Effector CD4-positive, alpha-beta T cell (primary cell): ENCODE measurements around the gene LRP1B.

Source experiments
- DNase-seq: peaks from one replicate; pipeline ENCODE4 v3.0.0-alpha.2; 2020

The LRP1B gene

DNA sequence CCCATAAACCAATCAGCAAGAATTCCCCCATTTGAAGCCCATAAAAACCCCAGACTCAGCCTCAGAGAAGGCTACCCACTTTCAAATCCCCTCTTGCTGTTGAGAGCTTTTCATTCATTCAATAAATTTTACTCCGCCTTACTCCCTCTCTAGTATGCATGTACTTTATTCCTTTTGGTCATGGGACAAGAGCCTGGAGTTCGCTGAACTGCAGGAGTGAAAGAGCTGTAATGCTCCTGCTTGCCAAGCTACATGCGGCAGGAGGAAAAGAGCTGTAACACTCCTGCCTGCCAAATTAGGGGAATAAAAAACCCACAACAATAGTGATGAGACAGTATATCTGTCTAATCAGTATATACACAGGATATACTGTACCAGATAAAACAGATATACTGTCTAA is 1261.7 kb downstream of the LRP1B start:
- no peak for DNase-seq

- DNase-seq, result no peak
Measured at GRCh38 chr2:140865837-140866236, 1265.0 kb downstream of the LRP1B start.

DNA sequence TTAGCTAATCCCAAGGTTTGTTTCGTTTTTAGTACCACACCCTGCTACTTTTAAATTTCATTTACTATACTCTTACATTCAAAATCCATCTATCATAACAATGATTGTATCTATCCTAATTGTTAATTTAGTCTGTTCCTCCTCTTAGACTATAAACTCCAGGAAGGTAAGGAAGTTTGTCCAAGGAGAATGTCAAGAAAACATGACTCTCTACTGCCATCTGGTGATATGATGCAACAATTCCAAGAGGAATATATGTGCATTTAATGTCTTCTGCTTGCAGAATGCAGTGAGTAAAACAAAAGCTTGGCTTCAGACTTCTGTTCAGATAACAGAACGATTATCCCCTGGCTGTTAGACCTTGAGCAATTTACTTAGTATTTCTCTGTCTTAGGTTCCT is 1267.1 kb downstream of the LRP1B start:
- no peak for DNase-seq

DNA sequence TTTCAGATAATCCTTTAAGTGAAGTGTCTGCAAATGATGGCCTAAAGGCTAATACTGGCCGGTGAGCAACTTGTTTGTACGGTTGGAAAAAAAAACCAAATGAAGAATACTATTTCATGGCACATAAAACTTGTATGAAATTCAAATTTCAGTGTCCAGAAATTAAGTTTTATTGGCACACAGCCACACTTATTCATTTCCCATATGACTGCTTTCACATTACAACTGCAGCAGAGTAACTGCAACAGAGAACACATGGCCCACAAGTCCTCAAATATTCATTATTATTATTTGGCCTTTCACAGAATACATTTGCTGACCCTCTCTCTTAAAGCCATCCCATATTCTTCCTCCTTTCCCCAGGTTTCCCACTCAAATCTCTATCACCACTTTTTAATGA is 1268.6 kb downstream of the LRP1B start:
- no peak for DNase-seq

- DNase-seq, result no peak
Measured at GRCh38 chr2:140861666-140862065, 1269.2 kb downstream of the LRP1B start.

- DNase-seq, result no peak
Measured at GRCh38 chr2:140855471-140855870, 1275.3 kb downstream of the LRP1B start.

GRCh38 chr2:140851258-140851981 is 1279.4 kb downstream of the LRP1B start:
- no peak for DNase-seq

- DNase-seq, result no peak
Measured at GRCh38 chr2:140843186-140843585, 1287.6 kb downstream of the LRP1B start.

- no peak for DNase-seq
Measured at GRCh38 chr2:140842110-140842509, 1288.7 kb downstream of the LRP1B start.

GRCh38 chr2:140841141-140841540 is 1289.7 kb downstream of the LRP1B start:
- no peak for DNase-seq

- DNase-seq, result no peak
Measured at GRCh38 chr2:140836826-140837225, 1294.0 kb downstream of the LRP1B start.

- no peak for DNase-seq
Measured at GRCh38 chr2:140835079-140835478, 1295.7 kb downstream of the LRP1B start.

DNA sequence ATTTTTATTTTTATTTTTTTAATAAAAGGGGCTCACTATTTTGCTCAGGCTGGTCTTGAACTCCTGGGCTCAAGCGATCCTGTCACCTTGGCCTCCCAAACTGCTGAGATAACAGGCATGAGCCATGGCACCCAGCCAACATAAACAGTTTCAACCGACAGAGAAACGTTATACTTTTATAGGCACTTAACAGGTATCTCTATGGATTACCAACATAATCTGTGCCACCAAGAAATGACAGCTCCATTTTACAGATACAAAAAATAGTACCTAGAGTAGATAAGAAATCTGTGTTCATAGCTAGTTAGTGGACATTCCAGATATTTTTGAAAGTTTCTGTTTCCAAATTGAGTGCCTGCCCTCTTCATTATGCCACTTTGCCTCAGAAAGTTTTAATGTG is 1316.7 kb downstream of the LRP1B start:
- no peak for DNase-seq

DNA sequence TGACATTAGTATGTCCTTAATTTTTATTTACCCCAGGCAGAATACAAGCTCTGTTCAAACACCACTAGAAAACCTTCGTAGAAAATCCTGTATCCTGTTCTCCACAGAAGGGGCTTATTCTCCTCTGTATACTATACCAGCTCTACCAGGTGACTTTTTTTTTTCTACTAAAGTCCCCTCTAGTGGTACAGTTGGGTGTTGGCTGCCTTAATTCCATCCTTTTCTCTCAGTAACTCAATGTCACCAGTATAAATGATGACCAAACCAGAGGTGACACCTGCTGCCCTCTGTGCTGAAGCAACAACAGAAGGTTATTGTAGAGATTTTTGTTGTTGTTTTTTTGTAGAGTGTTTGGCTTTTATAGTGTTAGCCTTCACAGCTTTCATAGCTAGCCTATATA is 1322.0 kb downstream of the LRP1B start:
- no peak for DNase-seq

DNA sequence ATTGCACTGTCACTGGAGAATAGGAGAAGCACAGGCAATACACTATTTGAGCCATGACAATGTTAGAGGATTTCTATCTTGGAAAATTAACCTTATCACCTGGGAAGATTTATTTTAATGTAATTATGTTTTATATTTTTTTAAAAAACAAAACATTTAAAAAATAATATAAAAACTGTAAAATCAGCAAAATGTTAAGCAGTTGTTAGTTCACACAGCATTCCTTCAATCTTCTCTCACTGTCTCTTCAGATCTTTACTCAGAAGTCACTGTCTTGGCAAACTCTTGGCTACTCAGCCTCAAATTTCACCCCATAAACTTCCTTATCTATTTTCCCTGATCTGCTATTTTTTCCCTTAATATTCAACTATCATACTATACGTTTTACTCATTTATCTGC is 1322.6 kb downstream of the LRP1B start:
- DNase-seq, result no peak

- no peak for DNase-seq
Measured at GRCh38 chr2:140804700-140805260, 1326.0 kb downstream of the LRP1B start.

DNA sequence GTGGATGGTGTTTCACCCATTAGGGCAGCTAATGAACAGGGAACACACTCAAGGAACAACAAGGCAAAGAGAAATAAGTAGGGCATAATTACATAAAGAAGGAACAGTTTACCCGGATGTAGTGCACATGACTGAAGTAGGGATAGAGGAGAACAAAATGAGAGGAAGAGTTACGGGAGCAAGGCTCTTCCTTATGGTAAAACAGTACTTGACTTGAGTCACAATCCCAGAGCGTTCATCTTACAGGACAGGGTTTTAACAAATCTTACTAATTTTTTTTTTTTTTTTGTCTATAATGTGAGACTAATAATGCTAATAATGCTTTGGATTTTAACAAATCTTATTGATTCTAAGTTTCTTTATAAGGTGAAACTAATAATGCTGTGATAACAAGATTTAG is 1329.5 kb downstream of the LRP1B start:
- no peak for DNase-seq

- DNase-seq, result no peak
Measured at GRCh38 chr2:140797718-140798117, 1333.1 kb downstream of the LRP1B start.

- no peak for DNase-seq
Measured at GRCh38 chr2:140791802-140792201, 1339.0 kb downstream of the LRP1B start.

- DNase-seq, result no peak
Measured at GRCh38 chr2:140786585-140786984, 1344.2 kb downstream of the LRP1B start.

DNA sequence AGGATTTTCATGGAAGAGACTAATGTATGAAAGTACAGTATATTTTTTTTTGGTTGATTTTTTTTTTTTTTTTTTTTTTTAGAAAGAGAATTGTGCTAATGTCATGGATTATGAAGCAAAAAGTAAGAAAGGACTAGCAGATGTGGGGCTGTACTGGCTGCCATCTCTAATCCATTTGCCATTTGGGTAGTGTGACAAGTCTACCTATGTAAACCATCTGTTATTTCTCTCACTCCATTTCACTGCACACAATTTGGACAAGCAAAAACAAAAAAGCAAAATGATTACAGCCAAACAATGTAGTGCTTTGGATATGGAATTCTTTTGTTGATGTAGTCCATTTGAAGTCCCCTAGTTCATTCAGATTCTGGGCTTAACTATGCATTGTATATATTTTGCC is 1355.4 kb downstream of the LRP1B start:
- no peak for DNase-seq

DNA sequence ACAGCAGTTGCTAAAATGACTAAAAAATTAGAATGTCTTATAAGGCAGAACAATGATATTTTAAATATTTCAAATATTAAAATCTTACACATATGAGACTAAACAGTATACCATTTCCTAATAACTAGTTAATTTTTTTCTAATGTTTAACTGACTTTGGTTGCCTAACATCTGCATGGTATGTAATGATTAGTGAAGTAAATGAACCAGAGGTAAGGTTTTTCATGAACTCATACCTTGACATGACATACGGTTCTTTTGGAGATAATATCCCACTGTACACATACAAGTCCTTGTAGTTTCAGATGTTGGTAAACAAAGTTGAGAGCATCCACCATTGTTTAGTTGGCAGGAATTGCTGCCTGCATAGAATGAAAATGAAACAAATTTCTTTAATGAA is 1360.2 kb downstream of the LRP1B start:
- DNase-seq, result no peak

GRCh38 chr2:140761807-140762206 is 1369.0 kb downstream of the LRP1B start:
- DNase-seq, result no peak

GRCh38 chr2:140759426-140760156 is 1371.2 kb downstream of the LRP1B start:
- DNase-seq, result no peak
